HCT116 (cell line): ENCODE data around the gene OCRL. TPM values are rescaled to one million over a fixed set of nuclear protein-coding genes. Genes with fewer than 3 reads are reported as not detected.

Source experiments
- ATAC-seq: fragments of 200-7000 bp; cut with Tn5 transposase; 2 replicates; pipeline ENCODE4 v1.9.1; 2020; ENCODE audit warnings: mild to moderate bottlenecking, moderate library complexity
- BruUV-seq: library from RNA; stranded (reverse); fragments of 400-500 nt; replicated peaks from 2 replicates; lab custom pipeline; 2021; lab: Mats Ljungman, UMichigan
- CTCF ChIA-PET: fragments of 300-600 bp; sonication (Branson Sonifier 250); formaldehyde crosslinking; loops from one replicate; lab custom pipeline; 2021; ENCODE audit warnings: antibody characterized with exemption; lab: Charles Lee
- POLR2A ChIA-PET: fragments of 300-600, 350-600 bp; sonication (Branson Sonifier 250); formaldehyde crosslinking; loops from one replicate; lab custom pipeline; 2021; ENCODE audit warnings: antibody characterized with exemption; lab: Charles Lee
- RAD21 ChIA-PET, 2 experiments: fragments of 300-600 bp; sonication (Branson Sonifier 250); formaldehyde crosslinking; loops; one replicate each; lab custom pipeline; 2023; ENCODE audit warnings: low total read pairs in 2 of 2; ENCODE audit not compliant: uncharacterized antibody in 2 of 2, unreplicated experiment in 2 of 2, low non-redundant PET in 1 of 2; lab: Charles Lee
- DNase-seq: peaks from one replicate; pipeline ENCODE4 v3.0.0-alpha.2; 2010; ENCODE audit warnings: low read depth, low spot score
- H2AFZ ChIP-seq: fragments of 200-600 bp; shearing (Covaris generic), sonication (generic); 2 replicates; pipeline ENCODE4 v1.6.1; 2017; ENCODE audit warnings: low read depth, mixed run types, mixed read lengths, antibody characterized with exemption, low read length; ENCODE audit not compliant: poor library complexity, severe bottlenecking
- H3K27ac ChIP-seq: 2 replicates; pipeline ENCODE4 v1.5.1; 2012; ENCODE audit warnings: low read depth, low read length
- H3K27me3 ChIP-seq: fragments of 200-600 bp; sonication (generic); 2 replicates; pipeline ENCODE4 v1.6.1; 2016; ENCODE audit warnings: mixed run types, low read length, mixed read lengths; ENCODE audit not compliant: insufficient read depth
- H3K36me3 ChIP-seq, 2 experiments: fragments of 200-500 bp in 1 of 2; fragments of 200-600 bp in 1 of 2; sonication (Bioruptor generic) in 1 of 2; sonication (generic) in 1 of 2; 2 replicates each; pipeline versions ENCODE4 v1.5.1 to v1.6.1; 2014 to 2016; ENCODE audit warnings: low read length in 2 of 2, inconsistent platforms in 1 of 2, mixed read lengths in 1 of 2, mixed run types in 1 of 2; ENCODE audit not compliant: insufficient read depth in 2 of 2, control insufficient read depth in 1 of 2
- H3K4me1 ChIP-seq, 2 experiments: fragments of 200-600 bp in 1 of 2; sonication (generic) in 1 of 2; 2 replicates each; pipeline versions ENCODE4 v1.5.1 to v1.6.1; 2012 to 2017; ENCODE audit warnings: low read length in 2 of 2, inconsistent platforms in 1 of 2, mild to moderate bottlenecking in 1 of 2, mixed read lengths in 1 of 2, mixed run types in 1 of 2, moderate library complexity in 1 of 2; ENCODE audit not compliant: insufficient read depth in 2 of 2, control insufficient read depth in 1 of 2
- H3K4me2 ChIP-seq: fragments of 200-600 bp; sonication (generic); 2 replicates; pipeline ENCODE4 v1.6.1; 2017; ENCODE audit warnings: mixed run types, low read length, mixed read lengths
- H3K4me3 ChIP-seq, 2 experiments: fragments of 200-600 bp in 1 of 2; sonication (generic) in 1 of 2; replicated peaks in 1 of 2; 2 replicates each; pipeline ENCODE4 v1.5.1; 2011 to 2016; ENCODE audit warnings: low read length in 2 of 2, control low read depth in 1 of 2, low read depth in 1 of 2, mild to moderate bottlenecking in 1 of 2, mixed read lengths in 1 of 2, mixed run types in 1 of 2
- H3K79me2 ChIP-seq: fragments of 200-600 bp; sonication (generic); 2 replicates; pipeline ENCODE4 v1.6.1; 2017; ENCODE audit warnings: mild to moderate bottlenecking, mixed run types, low read length, moderate library complexity, mixed read lengths; ENCODE audit not compliant: insufficient read depth
- H3K9ac ChIP-seq: fragments of 200-600 bp; sonication (generic); 2 replicates; pipeline ENCODE4 v1.6.1; 2016; ENCODE audit warnings: low read length, mixed read lengths
- H3K9me2 ChIP-seq: fragments of 200-600 bp; sonication (generic), shearing (Covaris generic); 2 replicates; pipeline ENCODE4 v1.6.1; 2017; ENCODE audit warnings: mixed run types, mild to moderate bottlenecking, moderate library complexity; ENCODE audit not compliant: insufficient read depth
- H3K9me3 ChIP-seq, 2 experiments: fragments of 200-500 bp in 1 of 2; fragments of 200-600 bp in 1 of 2; sonication (Bioruptor generic) in 1 of 2; sonication (generic) in 1 of 2; 2 replicates each; pipeline ENCODE4 v1.6.1; 2014 to 2017; ENCODE audit warnings: low read length in 2 of 2, mixed read lengths in 2 of 2, inconsistent platforms in 1 of 2, low read depth in 1 of 2, mild to moderate bottlenecking in 1 of 2, mixed run types in 1 of 2, moderate library complexity in 1 of 2; ENCODE audit not compliant: control insufficient read depth in 1 of 2, insufficient read depth in 1 of 2
- H4K20me1 ChIP-seq: fragments of 200-600 bp; sonication (generic), shearing (Covaris generic); 2 replicates; pipeline ENCODE4 v1.6.1; 2017; ENCODE audit warnings: mixed run types, mild to moderate bottlenecking, moderate library complexity; ENCODE audit not compliant: insufficient read depth
- CBX3 ChIP-seq: IDR thresholded peaks from 2 replicates; pipeline ENCODE4 v1.6.1; 2012; ENCODE audit warnings: low read depth
- CEBPB ChIP-seq: IDR thresholded peaks from 2 replicates; pipeline ENCODE4 v1.6.1; 2012; ENCODE audit warnings: low read depth
- EGR1 ChIP-seq: IDR thresholded peaks from 2 replicates; pipeline ENCODE4 v1.6.1; 2012; ENCODE audit warnings: low read depth
- ELF1 ChIP-seq: IDR thresholded peaks from 2 replicates; pipeline ENCODE4 v1.6.1; 2012; ENCODE audit warnings: low read depth, borderline replicate concordance
- EZH2 ChIP-seq: fragments of 200-600 bp; sonication (generic); IDR thresholded peaks from 2 replicates; pipeline ENCODE4 v1.6.1; 2017; ENCODE audit warnings: antibody characterized with exemption, mixed run types
- EZH2phosphoT487 ChIP-seq: fragments of 200-600 bp; IDR thresholded peaks from 2 replicates; pipeline ENCODE4 v1.6.1; 2018; ENCODE audit warnings: antibody characterized with exemption, borderline replicate concordance
- RAD21 ChIP-seq: IDR thresholded peaks from 2 replicates; pipeline ENCODE4 v1.6.1; 2012; ENCODE audit warnings: low read depth, mild to moderate bottlenecking
- SP1 ChIP-seq: IDR thresholded peaks from 2 replicates; pipeline ENCODE4 v1.6.1; 2012; ENCODE audit warnings: low read depth
- SRF ChIP-seq: IDR thresholded peaks from 2 replicates; pipeline ENCODE4 v1.6.1; 2012; ENCODE audit warnings: low read depth
- ZNF274 ChIP-seq: fragments of 200-500 bp; sonication (Bioruptor generic); IDR thresholded peaks from 2 replicates; pipeline ENCODE4 v1.6.1; 2014; ENCODE audit warnings: mild to moderate bottlenecking, low read depth, low read length, inconsistent platforms
- intact Hi-C: fragments of 100-400 bp; cut with micrococcal nuclease; formaldehyde crosslinking; loops from 2 replicates; pipeline ENCODE4 v1.10.0; 2022
- total RNA-seq: library from RNA; stranded (reverse); gene quantifications from one replicate; pipeline ENCODE4 v1.2.1, GENCODE V29; 2021; ENCODE audit not compliant: unreplicated experiment
- TF ChIP-seq, protein P1 (sequence below), 3 experiments: fragments of 200-600 bp in 1 of 3; sonication (generic) in 1 of 3; IDR thresholded peaks in 2 of 3; conservative IDR thresholded peaks in 1 of 3; 2 replicates each; pipeline ENCODE4 v1.5.1; 2012 to 2017; ENCODE audit warnings: low read depth in 2 of 3, low read length in 2 of 3, antibody characterized with exemption in 1 of 3, borderline replicate concordance in 1 of 3, control low read depth in 1 of 3, mild to moderate bottlenecking in 1 of 3, mixed read lengths in 1 of 3, mixed run types in 1 of 3, moderate library complexity in 1 of 3; ENCODE audit not compliant: insufficient read depth in 1 of 3
- TF ChIP-seq, protein P2 (sequence below): IDR thresholded peaks from 2 replicates; pipeline ENCODE4 v1.6.1; 2011; ENCODE audit warnings: mild to moderate bottlenecking, low read length, moderate library complexity; ENCODE audit not compliant: insufficient replicate concordance; ENCODE audit errors: extremely low read depth

Gene OCRL
- total RNA-seq, 1 experiment from 2014 or later = 19.8 TPM

DNA sequence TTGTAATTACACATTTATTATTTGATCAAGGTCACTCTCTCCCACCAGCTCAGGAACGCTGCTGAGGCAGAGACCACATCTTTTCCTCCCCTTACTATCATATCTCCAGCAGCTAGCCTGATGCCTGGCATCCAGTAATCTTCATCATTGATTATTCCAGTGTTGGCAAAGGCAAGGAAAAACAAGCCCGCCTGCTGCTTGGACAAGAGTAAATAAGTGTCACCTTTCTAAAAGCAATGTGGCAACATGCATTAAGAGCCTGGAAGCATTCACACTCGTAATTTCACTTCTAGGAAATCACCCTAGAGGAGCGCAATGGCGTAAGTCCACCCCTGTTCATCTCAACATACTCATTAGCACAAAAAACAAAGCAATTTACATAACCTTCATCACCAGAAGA, 59.9 kb downstream of the OCRL start:
- Histone ChIP-seq H3K4me3 (no peak overlapping the region), H3K4me1 (peaks cover 10 to 14% of the 10 kb centered on the region in 2 experiments; a peak in 2 of 4 replicates), H3K36me3 (no peaks in the 10 kb centered on the region), H2AFZ (no peak overlapping the region), H3K27me3 (no peaks in the 10 kb centered on the region), H3K27ac (no peak overlapping the region), H4K20me1 (no peaks in the 10 kb centered on the region), H3K4me2 (no peak overlapping the region), H3K9me3 (no peaks in the 10 kb centered on the region), H3K9me2 (no peaks in the 10 kb centered on the region), H3K9ac (no peak overlapping the region), H3K79me2 (no peaks in the 10 kb centered on the region)
- no peak for TF ChIP-seq EZH2phosphoT487
- no peak for TF ChIP-seq ELF1
- no peak for TF ChIP-seq CEBPB
- no peak for TF ChIP-seq CBX3
- no peak for TF ChIP-seq EGR1
- no peak for DNase-seq
- ChIA-PET CTCF (no interaction called here), RAD21 (no interaction called here), POLR2A (no interaction called here)
- ATAC-seq = no peak
- intact Hi-C loops = loop anchor here (10.0 kb wide), 1 partner anchor 1315 kb away; no protein-coding TSS in a partner anchor
- no TSS peak for BruUV-seq

DNA sequence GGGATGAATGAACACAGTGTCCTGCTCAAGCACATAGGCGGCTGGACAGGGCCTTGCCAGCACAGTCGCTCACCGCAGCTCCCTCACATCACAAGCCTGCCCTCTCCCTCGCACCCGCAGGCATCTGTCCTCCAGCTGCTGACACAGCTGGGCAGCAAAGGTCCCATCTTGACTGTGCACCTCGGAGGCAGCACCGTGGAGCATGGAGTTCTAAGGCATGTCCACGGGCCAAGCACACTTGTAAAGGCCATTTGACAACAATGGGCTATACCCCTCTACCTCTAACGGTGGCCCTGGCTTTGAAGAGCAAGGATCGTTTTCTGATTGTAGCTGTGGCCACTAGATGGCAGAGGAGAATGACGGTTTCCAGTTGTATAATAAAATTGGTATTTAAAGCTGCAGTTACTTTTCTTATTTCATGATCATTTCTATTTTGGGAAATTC, 60.9 kb downstream of the OCRL start:
- intact Hi-C loops = loop anchor here (10.0 kb wide), 1 partner anchor 1314 kb away; no protein-coding TSS in a partner anchor
- ChIA-PET CTCF (interaction anchor here (0.6 to 1.2 kb wide), 3 partner anchors 83 to 460 kb away, joined by 3 to 4 read pairs (median 3); no protein-coding TSS in a partner anchor), POLR2A (no interaction called here), RAD21 (no interaction called here)
- Histone ChIP-seq H3K4me2 (no peak overlapping the region), H3K4me3 (no peak overlapping the region), H4K20me1 (no peaks in the 10 kb centered on the region), H3K9ac (no peak overlapping the region), H3K27me3 (no peaks in the 10 kb centered on the region), H2AFZ (no peak overlapping the region), H3K36me3 (no peaks in the 10 kb centered on the region), H3K4me1 (peaks cover 10 to 15% of the 10 kb centered on the region in 2 experiments; a peak in 2 of 4 replicates), H3K27ac (no peak overlapping the region), H3K9me3 (no peaks in the 10 kb centered on the region), H3K79me2 (no peaks in the 10 kb centered on the region), H3K9me2 (no peaks in the 10 kb centered on the region)
- TF ChIP-seq EZH2 (no peak), CEBPB (no peak), RAD21 (peak; percentile 32; the same call in 1 of the 2 replicates), SRF (no peak), CBX3 (no peak), ZNF274 (no peak), SP1 (no peak), ELF1 (no peak)
- TF ChIP-seq, protein P1, sequence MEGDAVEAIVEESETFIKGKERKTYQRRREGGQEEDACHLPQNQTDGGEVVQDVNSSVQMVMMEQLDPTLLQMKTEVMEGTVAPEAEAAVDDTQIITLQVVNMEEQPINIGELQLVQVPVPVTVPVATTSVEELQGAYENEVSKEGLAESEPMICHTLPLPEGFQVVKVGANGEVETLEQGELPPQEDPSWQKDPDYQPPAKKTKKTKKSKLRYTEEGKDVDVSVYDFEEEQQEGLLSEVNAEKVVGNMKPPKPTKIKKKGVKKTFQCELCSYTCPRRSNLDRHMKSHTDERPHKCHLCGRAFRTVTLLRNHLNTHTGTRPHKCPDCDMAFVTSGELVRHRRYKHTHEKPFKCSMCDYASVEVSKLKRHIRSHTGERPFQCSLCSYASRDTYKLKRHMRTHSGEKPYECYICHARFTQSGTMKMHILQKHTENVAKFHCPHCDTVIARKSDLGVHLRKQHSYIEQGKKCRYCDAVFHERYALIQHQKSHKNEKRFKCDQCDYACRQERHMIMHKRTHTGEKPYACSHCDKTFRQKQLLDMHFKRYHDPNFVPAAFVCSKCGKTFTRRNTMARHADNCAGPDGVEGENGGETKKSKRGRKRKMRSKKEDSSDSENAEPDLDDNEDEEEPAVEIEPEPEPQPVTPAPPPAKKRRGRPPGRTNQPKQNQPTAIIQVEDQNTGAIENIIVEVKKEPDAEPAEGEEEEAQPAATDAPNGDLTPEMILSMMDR (IDR thresholded peaks at IDR 0.05 in 2 of 3, conservative IDR thresholded peaks at IDR 0.05 in 1 of 3; ENCODE audit: borderline replicate concordance in 1 of 3, insufficient read depth in 1 of 3, low read depth in 2 of 3, low read length in 2 of 3) = peak; percentile 16 to 57 (median 47); a peak in 5 of 6 replicates
- TF ChIP-seq, protein P2, sequence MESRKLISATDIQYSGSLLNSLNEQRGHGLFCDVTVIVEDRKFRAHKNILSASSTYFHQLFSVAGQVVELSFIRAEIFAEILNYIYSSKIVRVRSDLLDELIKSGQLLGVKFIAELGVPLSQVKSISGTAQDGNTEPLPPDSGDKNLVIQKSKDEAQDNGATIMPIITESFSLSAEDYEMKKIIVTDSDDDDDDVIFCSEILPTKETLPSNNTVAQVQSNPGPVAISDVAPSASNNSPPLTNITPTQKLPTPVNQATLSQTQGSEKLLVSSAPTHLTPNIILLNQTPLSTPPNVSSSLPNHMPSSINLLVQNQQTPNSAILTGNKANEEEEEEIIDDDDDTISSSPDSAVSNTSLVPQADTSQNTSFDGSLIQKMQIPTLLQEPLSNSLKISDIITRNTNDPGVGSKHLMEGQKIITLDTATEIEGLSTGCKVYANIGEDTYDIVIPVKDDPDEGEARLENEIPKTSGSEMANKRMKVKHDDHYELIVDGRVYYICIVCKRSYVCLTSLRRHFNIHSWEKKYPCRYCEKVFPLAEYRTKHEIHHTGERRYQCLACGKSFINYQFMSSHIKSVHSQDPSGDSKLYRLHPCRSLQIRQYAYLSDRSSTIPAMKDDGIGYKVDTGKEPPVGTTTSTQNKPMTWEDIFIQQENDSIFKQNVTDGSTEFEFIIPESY = no peak
- 0 out of 2 replicates have a peak, but pooled peaks have one; percentile 26 for ATAC-seq
- no peak for DNase-seq
- BruUV-seq = no TSS peak
